Panc1 (cell line): Measurements from ENCODE around the gene TRAPPC12. TPM values are rescaled to one million over a fixed set of nuclear protein-coding genes. Genes with fewer than 3 reads are reported as not detected.
"Not testable (repeated sequence)": the region's sequence is repeated elsewhere in the genome, so short reads cannot be mapped to it uniquely, and the experiment has no call there.

ENCODE experiments used
- ATAC-seq: fragments of 200-7000 bp; cut with Tn5 transposase; 2 replicates; pipeline ENCODE4 v1.9.1; 2020; ENCODE audit warnings: mild to moderate bottlenecking, moderate library complexity
- BruUV-seq: library from RNA; stranded (reverse); fragments of 400-500 nt; replicated peaks from 2 replicates; lab custom pipeline; 2021; lab: Mats Ljungman, UMichigan
- CTCF ChIA-PET: fragments of 300-600 bp; sonication (Branson Sonifier 250); formaldehyde crosslinking; loops from one replicate; lab custom pipeline; 2022; ENCODE audit warnings: antibody characterized with exemption; lab: Charles Lee
- POLR2A ChIA-PET: fragments of 300-600 bp; sonication (Branson Sonifier 250); formaldehyde crosslinking; loops from one replicate; lab custom pipeline; 2022; ENCODE audit warnings: antibody characterized with exemption; lab: Charles Lee
- DNase-seq: peaks from one replicate; pipeline ENCODE4 v3.0.0-alpha.2; 2010; ENCODE audit warnings: low read depth, low spot score
- H3K27ac ChIP-seq: 2 replicates; pipeline ENCODE4 v1.5.1; 2011; ENCODE audit warnings: mild to moderate bottlenecking, low read length, inconsistent platforms
- H3K27me3 ChIP-seq: fragments of 200-500 bp; sonication (Bioruptor generic); 2 replicates; pipeline ENCODE4 v1.6.0; 2014; ENCODE audit warnings: low read length, inconsistent platforms; ENCODE audit not compliant: control insufficient read depth, insufficient read depth
- H3K36me3 ChIP-seq: fragments of 200-500 bp; sonication (Bioruptor generic); 2 replicates; pipeline ENCODE4 v1.5.1; 2014; ENCODE audit warnings: inconsistent platforms, mild to moderate bottlenecking, low read length, moderate library complexity; ENCODE audit not compliant: control insufficient read depth, insufficient read depth
- H3K4me1 ChIP-seq: 2 replicates; pipeline ENCODE4 v1.5.1; 2011; ENCODE audit warnings: inconsistent platforms, mild to moderate bottlenecking, low read length, moderate library complexity; ENCODE audit not compliant: control insufficient read depth, insufficient read depth
- H3K4me3 ChIP-seq, 2 experiments: 2 replicates each; pipeline ENCODE4 v1.5.1; 2011 to 2012; ENCODE audit warnings: low read depth in 2 of 2, low read length in 2 of 2, mild to moderate bottlenecking in 2 of 2, inconsistent platforms in 1 of 2, moderate library complexity in 1 of 2
- H3K9me3 ChIP-seq: fragments of 200-500 bp; sonication (Bioruptor generic); 2 replicates; pipeline ENCODE4 v1.5.1; 2014; ENCODE audit warnings: low read depth, mild to moderate bottlenecking, inconsistent platforms, low read length, moderate library complexity; ENCODE audit not compliant: control insufficient read depth, insufficient read depth
- CTCF ChIP-seq: fragments of 450-650 bp; IDR thresholded peaks from 2 replicates; pipeline ENCODE4 v1.5.1; 2017; ENCODE audit warnings: mild to moderate bottlenecking
- POLR2AphosphoS5 ChIP-seq: IDR thresholded peaks from 2 replicates; pipeline ENCODE4 v1.6.1; 2012; ENCODE audit warnings: mild to moderate bottlenecking, low read depth, low read length, moderate library complexity
- REST ChIP-seq, 2 experiments: IDR thresholded peaks; 2 replicates each; pipeline ENCODE4 v1.6.1; 2011 to 2012; ENCODE audit warnings: low read depth in 2 of 2, control low read depth in 1 of 2, low read length in 1 of 2, mild to moderate bottlenecking in 1 of 2, moderate library complexity in 1 of 2; ENCODE audit not compliant: insufficient read depth in 1 of 2
- SIN3A ChIP-seq: IDR thresholded peaks from 2 replicates; pipeline ENCODE4 v1.6.1; 2012; ENCODE audit warnings: low read depth, mild to moderate bottlenecking, low read length, moderate library complexity, borderline replicate concordance; ENCODE audit not compliant: insufficient read depth
- TCF7L2 ChIP-seq: IDR thresholded peaks from 2 replicates; pipeline ENCODE4 v1.6.1; 2011; ENCODE audit warnings: mild to moderate bottlenecking, low read depth, low read length, inconsistent platforms
- in situ Hi-C: cut with HindIII; loops from 2 replicates; pipeline ENCODE4 v1.10.0; 2016; ENCODE audit warnings: low sequenced_read_pairs, low pct_unique_long_range_greater_than_20kb
- intact Hi-C: fragments of 100-400 bp; cut with micrococcal nuclease; formaldehyde crosslinking; loops from one replicate; pipeline ENCODE4 v1.10.0; 2022; ENCODE audit not compliant: unreplicated experiment
- total RNA-seq: library from RNA; stranded (reverse); gene quantifications from one replicate; pipeline ENCODE4 v1.2.1, GENCODE V29; 2021; ENCODE audit not compliant: unreplicated experiment

Gene TRAPPC12
- total RNA-seq, 1 experiment from 2014 or later, result 78.7 TPM

GRCh38 chr2:3494984-3495666 is 115.6 kb downstream of the TRAPPC12 start:
- Histone ChIP-seq H3K4me3 (no peak overlapping the region), H3K36me3 (no peaks in the 10 kb centered on the region; the same call in 1 of the 2 replicates), H3K9me3 (no peaks in the 10 kb centered on the region), H3K4me1 (no peaks in the 10 kb centered on the region), H3K27ac (no peak overlapping the region), H3K27me3 (no peaks in the 10 kb centered on the region)
- BruUV-seq, result no TSS peak
- in situ Hi-C loops (no loop called here), intact Hi-C loops (no loop called here)
- TF ChIP-seq REST (IDR thresholded peaks at IDR 0.05; ENCODE audit: insufficient read depth in 1 of 2, low read depth in 2 of 2, low read length in 1 of 2) (no peak), SIN3A (no peak), POLR2AphosphoS5 (no peak), CTCF (no peak), TCF7L2 (no peak)
- no peak for DNase-seq
- ChIA-PET POLR2A (no interaction called here), CTCF (no interaction called here)
- no peak for ATAC-seq

GRCh38 chr2:3496708-3497080 is 117.2 kb downstream of the TRAPPC12 start:
- ATAC-seq, H3K4me1 ChIP-seq, H3K9me3 ChIP-seq, CTCF ChIA-PET, in situ Hi-C loops, H3K36me3 ChIP-seq, POLR2A ChIA-PET, DNase-seq, H3K27me3 ChIP-seq, intact Hi-C loops, H3K4me3 ChIP-seq, BruUV-seq, H3K27ac ChIP-seq: not testable (repeated sequence)

- ATAC-seq, result no peak
- CTCF ChIA-PET, result no interaction called here
- intact Hi-C loops (no loop called here), in situ Hi-C loops (no loop called here)
- no peaks in the 10 kb centered on the region for H3K4me1 ChIP-seq
- TF ChIP-seq POLR2AphosphoS5 (no peak), REST (IDR thresholded peaks at IDR 0.05; ENCODE audit: insufficient read depth in 1 of 2, low read depth in 2 of 2, low read length in 1 of 2) (no peak), SIN3A (no peak), CTCF (no peak), TCF7L2 (no peak)
- BruUV-seq, result no TSS peak
- DNase-seq, result no peak
- POLR2A ChIA-PET, result no interaction called here
- H3K27ac ChIP-seq, result no peak overlapping the region
- H3K27me3 ChIP-seq, result no peaks in the 10 kb centered on the region
- no peak overlapping the region for H3K4me3 ChIP-seq
- no peaks in the 10 kb centered on the region; the same call in 1 of the 2 replicates for H3K36me3 ChIP-seq
- no peaks in the 10 kb centered on the region for H3K9me3 ChIP-seq
Measured at GRCh38 chr2:3498783-3499394, 119.4 kb downstream of the TRAPPC12 start.
